Stimulated activated CD4-positive, alpha-beta T cell treated with anti-CD3 and anti-CD28 coated beads, Interleukin-1b, Interleukin-23, amount 100 ng/mL, for 1 hour (primary cell): ENCODE data around the gene KRT7.
"Not testable (repeated sequence)": the region's sequence is repeated elsewhere in the genome, so short reads cannot be mapped to it uniquely, and the experiment has no call there.

Experiments
- DNase-seq, 2 donors: peaks; one replicate each; pipeline ENCODE4 v3.0.0-alpha.2; 2020; ENCODE audit warnings: low read depth in 2 of 2

KRT7 gene

GRCh38 chr12:52278575-52279421 lies 45.8 kb downstream of the KRT7 start:
- DNase-seq, result peak; percentile 41 to 63

GRCh38 chr12:52279422-52280318 lies 46.6 kb downstream of the KRT7 start:
- DNase-seq, result no peak

GRCh38 chr12:52280319-52280795 lies 47.3 kb downstream of the KRT7 start:
- DNase-seq, result no peak

GRCh38 chr12:52280796-52281560 lies 47.9 kb downstream of the KRT7 start:
- DNase-seq, result no peak

- no peak for DNase-seq
These were observed 51.6 kb downstream of the KRT7 start for GRCh38 chr12:52284562-52285171.

GRCh38 chr12:52285172-52285745 lies 52.2 kb downstream of the KRT7 start:
- DNase-seq, result no peak

GRCh38 chr12:52285851-52286530 lies 52.9 kb downstream of the KRT7 start:
- no peak for DNase-seq

- DNase-seq, result not testable (repeated sequence)
These were observed 54.1 kb downstream of the KRT7 start for GRCh38 chr12:52286857-52287785.

- not testable (repeated sequence) for DNase-seq
These were observed 55.1 kb downstream of the KRT7 start for GRCh38 chr12:52287816-52288805.

GRCh38 chr12:52290483-52291134 lies 57.6 kb downstream of the KRT7 start:
- not testable (repeated sequence) for DNase-seq

GRCh38 chr12:52291267-52291935 lies 58.4 kb downstream of the KRT7 start, which contains the start of gene KRT81:
KRT81 (minus strand) TSS chr12:52291534; CDS start chr12:52291465, 69 bp downstream.
- no peak for DNase-seq

- DNase-seq, result no peak
These were observed 60.9 kb downstream of the KRT7 start for GRCh38 chr12:52293926-52294325.

GRCh38 chr12:52294803-52295202 lies 61.8 kb downstream of the KRT7 start:
- DNase-seq, result no peak

GRCh38 chr12:52295663-52296062 lies 62.6 kb downstream of the KRT7 start:
- DNase-seq, result no peak

GRCh38 chr12:52296572-52297215 lies 63.7 kb downstream of the KRT7 start:
- no peak for DNase-seq
